Activated CD8-positive, alpha-beta memory T cell treated with anti-CD3 and anti-CD28 coated beads, Interleukin-2, amount 50 U/mL, for 1 hour (primary cell): ENCODE measurements around the gene CCDC159.
"Not testable (repeated sequence)": the region's sequence is repeated elsewhere in the genome, so short reads cannot be mapped to it uniquely, and the experiment has no call there.

Source experiments
- DNase-seq: peaks from one replicate; pipeline ENCODE4 v3.0.0-alpha.2; 2020; ENCODE audit errors: extremely low read depth

Gene CCDC159, protein sequence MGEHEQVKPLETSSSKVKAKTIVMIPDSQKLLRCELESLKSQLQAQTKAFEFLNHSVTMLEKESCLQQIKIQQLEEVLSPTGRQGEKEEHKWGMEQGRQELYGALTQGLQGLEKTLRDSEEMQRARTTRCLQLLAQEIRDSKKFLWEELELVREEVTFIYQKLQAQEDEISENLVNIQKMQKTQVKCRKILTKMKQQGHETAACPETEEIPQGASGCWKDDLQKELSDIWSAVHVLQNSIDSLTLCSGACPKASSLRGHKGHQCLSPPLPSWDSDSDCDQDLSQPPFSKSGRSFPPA

GRCh38 chr19:11346104-11346940 is at the start of gene CCDC159, which contains the start of gene TMEM205:
Gene CCDC159, plus strand, starts transcription at chr19:11346519. Its CDS starts 88 bp downstream, at chr19:11346607.
Gene TMEM205, minus strand, starts transcription at chr19:11346268. Its CDS starts 649 bp downstream, at chr19:11345619.
- DNase-seq = peak; percentile 97

DNA sequence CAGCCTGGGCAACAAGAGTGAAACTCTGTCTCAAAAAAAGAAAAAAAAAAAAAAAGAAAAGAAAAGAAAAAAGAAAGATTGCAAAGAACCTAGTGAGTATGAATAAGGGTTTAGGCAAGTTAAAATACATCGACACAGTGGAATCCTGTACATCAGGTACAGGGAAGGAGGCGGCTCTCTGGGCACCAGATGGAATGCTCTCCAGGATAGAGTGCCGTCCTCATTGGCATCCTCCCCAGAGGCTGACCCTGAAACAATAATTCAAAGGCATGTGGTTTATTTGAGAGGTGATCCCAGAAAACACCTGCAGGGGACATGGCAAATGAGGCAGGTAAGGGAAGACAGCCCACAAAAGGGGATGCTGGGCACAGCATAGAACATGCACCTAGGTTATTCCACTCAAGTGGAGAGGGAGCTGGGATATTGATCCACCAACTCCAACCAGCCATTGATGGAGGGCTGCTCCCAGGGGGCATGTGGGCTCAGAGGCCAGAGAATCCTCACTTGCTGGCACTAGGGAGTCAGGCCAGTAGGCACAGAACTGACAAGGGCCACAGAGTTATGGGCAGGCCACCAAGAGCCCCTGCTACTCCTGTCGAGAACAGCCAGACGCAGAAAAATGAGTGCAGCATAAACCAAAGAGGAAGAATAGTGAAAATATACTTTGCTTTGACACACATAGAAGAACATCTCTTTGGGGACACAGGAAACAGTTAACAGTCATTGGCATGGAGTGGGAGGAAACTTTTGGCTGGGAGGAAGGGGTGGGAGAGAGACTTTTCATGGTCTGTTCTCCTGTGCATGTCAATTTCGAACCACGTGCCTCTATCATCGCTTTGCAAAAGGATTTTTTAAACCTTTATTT is 46.1 kb upstream of the CCDC159 start:
- DNase-seq = no peak

GRCh38 chr19:11300811-11301120 is 45.6 kb upstream of the CCDC159 start:
- no peak for DNase-seq

DNA sequence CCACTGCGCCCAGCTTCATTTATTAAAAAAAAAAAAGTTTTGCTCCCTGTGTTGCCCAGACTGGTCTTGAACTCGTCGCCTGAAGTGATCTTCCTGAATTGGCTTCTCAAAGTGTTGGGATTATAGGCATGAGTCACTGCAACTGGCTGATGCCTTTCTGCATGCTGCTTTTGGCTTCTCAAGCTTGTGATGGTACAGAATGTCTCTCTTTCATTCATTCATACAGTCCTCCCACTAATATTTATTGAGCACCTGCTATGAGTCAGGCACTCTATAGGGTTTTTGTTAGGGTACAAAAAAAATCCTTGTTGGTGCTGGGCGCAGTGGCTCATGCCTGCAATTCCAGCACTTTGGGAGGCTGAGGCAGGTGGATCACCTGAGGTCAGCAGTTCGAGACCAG is 41.4 kb upstream of the CCDC159 start:
- DNase-seq = no peak

DNA sequence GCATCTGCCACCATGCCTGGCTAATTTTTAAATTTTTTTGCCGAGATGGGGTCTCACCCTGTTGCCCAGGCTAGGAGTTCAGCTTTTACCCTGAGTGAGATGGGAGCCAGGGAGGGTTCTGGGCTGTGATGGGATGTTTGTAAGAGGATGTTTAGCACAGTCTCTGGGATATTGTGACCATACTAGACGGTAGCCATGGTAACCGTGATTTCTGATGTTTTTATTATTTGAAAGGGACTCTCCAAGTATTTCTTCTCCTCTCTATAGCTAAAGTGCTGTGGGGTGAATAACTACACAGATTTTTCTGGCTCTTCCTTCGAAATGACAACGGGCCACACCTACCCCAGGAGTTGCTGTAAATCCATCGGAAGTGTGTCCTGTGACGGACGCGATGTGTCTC is 40.0 kb upstream of the CCDC159 start:
- no peak for DNase-seq

DNA sequence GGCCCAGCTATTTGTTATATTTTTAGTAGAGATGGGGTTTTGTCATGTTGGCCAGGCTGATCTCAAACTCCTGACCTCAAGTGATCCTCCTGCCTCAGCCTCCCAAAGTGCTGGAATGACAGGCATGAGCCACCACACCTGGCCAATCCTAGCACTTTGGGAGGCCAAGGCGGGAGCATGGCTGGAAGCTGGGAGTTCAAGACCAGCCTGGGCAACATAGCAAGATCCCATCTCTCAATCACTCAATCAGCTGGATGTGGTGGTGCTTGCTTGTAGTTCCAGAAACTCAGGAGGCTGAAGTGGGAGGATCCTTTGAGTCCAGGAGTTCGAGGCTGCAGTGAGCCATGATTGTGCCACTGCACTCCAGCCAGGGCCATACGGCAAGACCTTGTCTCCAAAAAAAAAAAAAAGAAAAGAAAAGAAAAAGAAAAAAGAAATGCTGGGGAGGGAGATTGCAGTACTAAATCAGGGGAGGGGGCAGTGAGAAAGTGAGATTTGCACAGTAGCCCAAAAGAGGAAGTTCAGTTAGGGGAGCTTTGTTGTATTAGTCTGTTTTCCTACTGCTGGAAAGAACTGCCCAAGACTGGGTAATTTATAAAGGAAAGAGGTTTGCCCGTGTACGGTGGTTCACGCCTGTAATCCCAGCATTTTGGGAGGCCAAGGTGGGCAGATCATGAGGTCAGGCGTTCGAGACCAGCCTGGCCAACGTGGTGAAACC is 25.9 kb upstream of the CCDC159 start:
- DNase-seq = not testable (repeated sequence)

DNA sequence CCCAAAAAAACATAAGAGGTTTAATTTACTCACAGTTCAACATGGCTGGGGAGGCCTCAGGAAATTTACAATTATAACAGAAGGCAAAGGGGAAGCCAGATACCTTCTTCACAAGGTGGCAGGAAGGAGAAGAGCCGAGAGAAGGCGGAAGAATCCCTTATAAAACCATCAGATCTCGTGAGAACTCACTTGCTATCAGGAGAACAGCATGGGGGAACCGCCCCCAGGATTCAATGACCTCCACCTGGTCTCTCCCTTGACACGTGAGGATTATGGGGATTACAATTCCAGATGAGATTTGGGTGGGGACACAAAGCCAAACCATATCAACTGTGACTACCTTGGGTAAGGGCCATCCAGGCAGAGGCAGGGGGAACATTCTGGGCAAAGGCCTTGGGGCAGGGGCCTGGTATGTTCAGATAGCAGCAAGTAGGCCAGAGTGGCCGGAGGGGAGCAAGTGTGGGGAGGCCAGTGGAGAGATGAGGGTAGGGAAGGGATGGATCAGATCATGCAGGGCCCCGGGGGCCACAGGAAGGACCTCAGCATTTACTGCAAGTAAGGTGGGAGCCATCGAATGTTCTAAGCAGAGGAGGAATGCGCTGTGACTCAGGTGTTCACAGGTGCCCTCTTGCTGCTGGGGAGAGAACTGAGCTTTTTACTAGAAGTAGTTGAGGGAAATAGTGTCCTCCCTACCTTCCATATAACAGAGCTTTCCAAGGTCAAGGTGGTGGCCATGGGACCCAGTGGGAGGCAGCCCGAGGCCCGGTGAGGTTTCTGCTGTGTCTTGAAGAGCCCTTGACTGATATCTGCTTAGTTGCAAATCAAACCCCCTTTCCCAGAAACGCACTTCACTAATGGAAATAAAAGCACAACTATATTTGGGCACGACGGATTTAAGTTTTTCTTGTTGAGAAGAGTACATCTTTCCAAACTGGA is 24.9 kb upstream of the CCDC159 start:
- no peak for DNase-seq

- no peak for DNase-seq
Measured at GRCh38 chr19:11322269-11323024, 23.9 kb upstream of the CCDC159 start.

DNA sequence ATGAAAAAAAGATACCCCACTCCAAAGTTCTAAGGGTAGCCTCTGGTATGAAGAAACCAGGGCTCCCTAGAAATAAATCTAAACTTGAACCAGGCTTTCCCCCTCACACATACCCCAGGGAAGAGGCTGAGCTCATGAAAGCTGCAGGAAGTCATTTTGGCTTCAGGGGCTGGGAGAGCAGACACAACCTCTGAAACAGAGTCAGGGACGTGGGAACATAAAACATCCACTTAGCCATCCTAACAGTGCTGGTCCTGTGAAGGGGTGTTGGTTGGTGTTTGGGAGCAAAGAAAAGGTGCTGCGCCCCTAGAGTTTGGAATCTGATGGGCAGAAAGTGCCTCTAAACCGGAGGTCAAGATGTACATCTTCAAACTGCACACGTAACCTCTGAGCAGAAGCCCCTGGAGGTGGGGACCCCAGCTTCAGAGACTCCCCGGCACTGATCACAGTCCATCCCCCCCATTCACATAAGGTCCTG is 22.7 kb upstream of the CCDC159 start:
- DNase-seq = no peak

DNA sequence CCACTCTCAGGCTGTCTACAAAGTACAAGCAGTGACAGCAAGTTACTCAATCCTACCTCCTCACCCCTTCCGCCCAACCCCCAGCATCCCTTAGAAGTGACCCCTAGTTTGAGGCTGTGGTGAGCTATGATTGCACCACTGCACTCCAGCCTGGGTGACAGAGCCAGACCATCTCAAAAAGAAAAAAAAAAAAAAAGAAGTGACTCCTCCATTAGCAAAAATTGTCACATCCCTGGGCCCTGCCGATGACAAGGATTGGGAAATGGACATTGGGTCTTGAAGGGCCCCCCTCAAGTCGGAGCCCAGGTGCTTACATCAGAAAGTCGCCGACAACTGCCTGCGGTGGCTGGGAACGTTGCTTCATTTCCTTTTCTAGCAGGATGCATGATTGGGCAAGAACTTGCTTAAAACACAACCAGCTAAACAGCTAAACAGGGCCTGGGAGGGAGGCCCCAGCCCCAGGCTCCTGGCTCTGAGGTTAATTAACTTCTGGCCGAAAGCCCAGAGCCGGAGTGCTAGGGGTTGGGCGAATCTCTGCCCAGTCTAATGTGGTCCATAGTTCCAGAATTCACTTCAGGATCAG is 22.1 kb upstream of the CCDC159 start:
- DNase-seq = no peak

DNA sequence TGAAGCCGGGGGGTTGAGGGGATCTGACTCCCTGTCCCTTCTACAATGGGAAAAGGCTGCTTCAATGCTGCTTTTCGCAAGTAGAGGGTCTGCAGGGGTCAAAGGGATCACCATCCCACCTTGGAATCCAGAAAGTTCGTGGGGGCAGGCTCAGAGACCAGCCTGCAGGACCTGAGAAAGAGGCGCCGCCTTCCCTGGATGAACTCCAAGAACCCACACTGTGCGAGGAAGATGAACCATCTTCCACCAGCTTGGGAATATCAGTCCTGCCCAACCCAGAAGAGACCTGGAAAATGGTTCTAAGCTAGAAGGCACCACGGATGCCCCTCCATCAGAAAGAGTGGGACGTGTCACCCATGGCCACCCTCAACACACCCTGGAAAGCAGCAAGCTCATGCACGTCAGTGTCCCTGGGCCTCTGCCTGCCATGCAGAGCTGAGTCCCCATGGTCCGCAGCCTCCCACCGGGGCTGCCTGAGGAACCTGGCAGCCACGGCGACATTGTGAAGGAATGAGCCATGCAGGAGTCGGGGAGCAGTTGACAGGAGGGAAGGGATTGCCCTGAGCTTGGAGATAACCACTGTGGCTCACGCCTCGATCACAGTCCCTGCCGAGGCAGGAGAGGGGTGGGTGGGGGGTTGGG is 21.4 kb upstream of the CCDC159 start:
- no peak for DNase-seq

DNA sequence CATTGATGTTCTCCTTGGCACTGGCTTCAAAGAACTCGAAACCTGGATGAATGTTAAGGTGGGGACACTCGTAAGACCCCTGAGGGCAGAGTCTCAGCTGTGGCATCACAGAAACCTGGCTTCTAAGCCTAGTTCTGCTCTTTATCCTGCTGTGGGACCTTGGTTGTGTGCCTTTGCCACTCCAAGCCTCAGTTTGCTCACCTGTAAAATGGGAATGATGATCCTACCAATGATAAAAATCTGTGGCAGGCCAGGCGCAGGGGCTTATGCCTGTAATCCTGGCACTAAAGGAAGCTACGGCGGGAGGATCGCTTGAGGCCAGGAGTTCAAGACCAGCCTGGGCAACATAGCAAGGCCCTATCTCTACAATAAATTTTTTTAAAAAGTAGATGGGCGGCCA is 20.8 kb upstream of the CCDC159 start:
- DNase-seq = no peak

GRCh38 chr19:11330127-11330526 is 16.2 kb upstream of the CCDC159 start:
- DNase-seq = no peak

DNA sequence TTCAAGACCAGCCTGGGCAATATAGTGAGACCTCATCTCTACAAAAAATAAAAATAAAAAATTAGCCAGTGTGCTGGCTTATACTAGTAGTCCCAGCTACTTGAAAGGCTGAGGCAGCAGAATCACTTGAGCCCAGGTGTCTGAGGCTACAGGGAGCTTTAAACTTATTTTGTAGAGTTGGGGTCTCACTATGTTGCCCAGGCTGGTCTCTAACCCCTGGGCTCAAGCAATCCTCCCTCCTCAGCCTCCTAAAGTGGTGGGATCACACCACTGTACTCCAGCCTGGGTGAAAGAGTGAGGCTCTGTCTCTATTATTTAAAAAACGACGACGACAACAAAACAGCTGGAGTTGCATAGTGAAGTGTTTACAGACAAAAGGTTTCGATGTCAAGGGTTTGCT is 14.8 kb upstream of the CCDC159 start:
- no peak for DNase-seq

DNA sequence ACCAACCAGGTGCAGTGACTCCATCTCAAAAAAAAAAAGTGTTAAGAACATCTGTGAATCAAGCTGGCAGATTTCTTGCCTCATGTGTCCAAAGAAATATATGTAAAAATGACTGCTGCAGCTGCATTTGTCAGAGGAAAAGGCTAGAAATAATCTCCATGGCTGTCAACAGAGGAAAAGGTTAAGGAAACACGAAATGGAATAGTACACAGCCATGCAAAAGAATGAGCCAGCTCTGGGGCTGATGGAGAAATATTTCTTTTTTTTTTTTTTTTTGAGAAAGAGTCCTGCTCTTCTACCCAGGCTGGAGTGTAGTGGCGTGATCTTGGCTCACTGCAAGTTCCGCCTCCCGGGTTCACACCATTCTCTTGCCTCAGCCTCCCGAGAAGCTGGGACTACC is 13.5 kb upstream of the CCDC159 start:
- no peak for DNase-seq

DNA sequence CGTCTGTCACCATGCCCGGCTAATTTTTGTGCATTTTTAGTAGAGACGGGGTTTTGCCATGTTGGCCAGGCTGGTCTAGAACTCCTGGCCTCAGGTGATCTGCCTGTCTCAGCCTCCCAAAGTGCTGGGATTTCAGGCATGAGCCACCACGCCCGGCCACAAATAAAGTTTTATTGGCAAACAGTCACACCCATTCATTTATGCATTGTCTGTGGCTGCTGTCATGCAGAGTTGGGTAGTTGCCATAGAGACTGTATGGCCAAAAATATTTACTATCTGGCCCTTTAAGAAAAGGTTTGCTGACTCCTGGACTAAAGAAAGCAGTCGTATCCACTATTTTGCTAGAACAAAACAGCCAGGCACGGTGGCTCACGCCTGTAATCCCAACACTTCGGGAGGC is 12.5 kb upstream of the CCDC159 start:
- not testable (repeated sequence) for DNase-seq

- DNase-seq = no peak
Measured at GRCh38 chr19:11335449-11336146, 10.7 kb upstream of the CCDC159 start.

DNA sequence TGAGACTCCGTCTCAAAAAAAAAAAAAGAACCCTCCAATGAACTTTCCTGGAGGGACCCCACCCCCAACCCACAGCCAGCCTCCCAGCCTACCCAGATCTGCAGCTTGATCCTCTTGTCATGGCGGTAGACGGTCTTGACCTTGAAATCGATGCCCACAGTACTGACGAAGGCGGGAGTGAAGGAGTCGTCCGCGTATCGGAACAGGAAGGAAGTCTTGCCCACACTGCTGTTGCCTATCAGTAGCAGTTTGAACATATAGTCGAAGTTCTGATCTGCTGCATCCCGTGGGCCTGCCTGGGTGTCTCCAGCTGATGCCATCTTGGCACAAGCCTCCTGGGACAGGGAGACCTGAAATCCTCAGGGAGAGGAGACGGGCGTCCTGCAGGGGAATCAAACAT is 9.2 kb upstream of the CCDC159 start:
- DNase-seq = no peak
